ENCODE results near the gene TMEM234. TPM values are rescaled to one million over a fixed set of nuclear protein-coding genes. Genes with fewer than 3 reads are reported as not detected.

TMEM234 gene
- total and polyA plus RNA-seq, 2 of the 13 experiments (the other 11 are each of a cell fraction or from before 2014, with no cell fraction given) = 6.1 to 9.0 TPM

GRCh38 chr1:32221980-32222755 lies at the start of gene TMEM234, which contains the start of gene EIF3I (continued):
- TF ChIP-seq, protein P1, sequence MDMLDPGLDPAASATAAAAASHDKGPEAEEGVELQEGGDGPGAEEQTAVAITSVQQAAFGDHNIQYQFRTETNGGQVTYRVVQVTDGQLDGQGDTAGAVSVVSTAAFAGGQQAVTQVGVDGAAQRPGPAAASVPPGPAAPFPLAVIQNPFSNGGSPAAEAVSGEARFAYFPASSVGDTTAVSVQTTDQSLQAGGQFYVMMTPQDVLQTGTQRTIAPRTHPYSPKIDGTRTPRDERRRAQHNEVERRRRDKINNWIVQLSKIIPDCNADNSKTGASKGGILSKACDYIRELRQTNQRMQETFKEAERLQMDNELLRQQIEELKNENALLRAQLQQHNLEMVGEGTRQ (IDR thresholded peaks at IDR 0.05; ENCODE audit: low read depth, low read length) = no peak
- TF ChIP-seq, protein P1 (CRISPR knock-in tag; IDR thresholded peaks at IDR 0.05; ENCODE audit: borderline replicate concordance) = no peak
- TF ChIP-seq, protein P2, sequence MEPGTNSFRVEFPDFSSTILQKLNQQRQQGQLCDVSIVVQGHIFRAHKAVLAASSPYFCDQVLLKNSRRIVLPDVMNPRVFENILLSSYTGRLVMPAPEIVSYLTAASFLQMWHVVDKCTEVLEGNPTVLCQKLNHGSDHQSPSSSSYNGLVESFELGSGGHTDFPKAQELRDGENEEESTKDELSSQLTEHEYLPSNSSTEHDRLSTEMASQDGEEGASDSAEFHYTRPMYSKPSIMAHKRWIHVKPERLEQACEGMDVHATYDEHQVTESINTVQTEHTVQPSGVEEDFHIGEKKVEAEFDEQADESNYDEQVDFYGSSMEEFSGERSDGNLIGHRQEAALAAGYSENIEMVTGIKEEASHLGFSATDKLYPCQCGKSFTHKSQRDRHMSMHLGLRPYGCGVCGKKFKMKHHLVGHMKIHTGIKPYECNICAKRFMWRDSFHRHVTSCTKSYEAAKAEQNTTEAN (CRISPR knock-in tag; conservative IDR thresholded peaks at IDR 0.05) = no peak
- peak; percentile 89 for TF ChIP-seq ZBTB21 (CRISPR knock-in tag; IDR thresholded peaks at IDR 0.05)
- TF ChIP-seq ZNF839 (CRISPR knock-in tag; IDR thresholded peaks at IDR 0.05; ENCODE audit: borderline replicate concordance) = peak; percentile 72; the same call in 1 of the 2 replicates
- 0 out of 2 replicates have a peak, but pooled peaks have one; percentile 48 for TF ChIP-seq GATA4 (IDR thresholded peaks at IDR 0.05; ENCODE audit: borderline replicate concordance, low read depth)
- no peak; the same call in 1 of the 2 replicates for TF ChIP-seq ZNF710 (CRISPR knock-in tag; IDR thresholded peaks at IDR 0.05; ENCODE audit: borderline replicate concordance)
- peak; percentile 44; the same call in 1 of the 2 replicates for TF ChIP-seq ZIK1 (CRISPR knock-in tag; IDR thresholded peaks at IDR 0.05; ENCODE audit: borderline replicate concordance, low read depth)
- TF ChIP-seq ZFYVE20 (CRISPR knock-in tag; IDR thresholded peaks at IDR 0.05; ENCODE audit: borderline replicate concordance, low read depth) = no peak
- no peak for TF ChIP-seq GFI1 (CRISPR knock-in tag; IDR thresholded peaks at IDR 0.05; ENCODE audit: borderline replicate concordance)
- TF ChIP-seq THAP11 (CRISPR knock-in tag; IDR thresholded peaks at IDR 0.05) = peak; percentile 89
- no peak for TF ChIP-seq DMTF1 (CRISPR knock-in tag; IDR thresholded peaks at IDR 0.05)
- no peak for TF ChIP-seq FOXA1 (IDR thresholded peaks at IDR 0.05)
- no peak for TF ChIP-seq FOXA1 (CRISPR knock-in tag; IDR thresholded peaks at IDR 0.05)
- no peak for TF ChIP-seq ZNF138 (CRISPR knock-in tag; IDR thresholded peaks at IDR 0.05; ENCODE audit: low read depth)
- no peak for TF ChIP-seq ZNF207 (IDR thresholded peaks at IDR 0.05; ENCODE audit: borderline replicate concordance)
- TF ChIP-seq, protein P3, sequence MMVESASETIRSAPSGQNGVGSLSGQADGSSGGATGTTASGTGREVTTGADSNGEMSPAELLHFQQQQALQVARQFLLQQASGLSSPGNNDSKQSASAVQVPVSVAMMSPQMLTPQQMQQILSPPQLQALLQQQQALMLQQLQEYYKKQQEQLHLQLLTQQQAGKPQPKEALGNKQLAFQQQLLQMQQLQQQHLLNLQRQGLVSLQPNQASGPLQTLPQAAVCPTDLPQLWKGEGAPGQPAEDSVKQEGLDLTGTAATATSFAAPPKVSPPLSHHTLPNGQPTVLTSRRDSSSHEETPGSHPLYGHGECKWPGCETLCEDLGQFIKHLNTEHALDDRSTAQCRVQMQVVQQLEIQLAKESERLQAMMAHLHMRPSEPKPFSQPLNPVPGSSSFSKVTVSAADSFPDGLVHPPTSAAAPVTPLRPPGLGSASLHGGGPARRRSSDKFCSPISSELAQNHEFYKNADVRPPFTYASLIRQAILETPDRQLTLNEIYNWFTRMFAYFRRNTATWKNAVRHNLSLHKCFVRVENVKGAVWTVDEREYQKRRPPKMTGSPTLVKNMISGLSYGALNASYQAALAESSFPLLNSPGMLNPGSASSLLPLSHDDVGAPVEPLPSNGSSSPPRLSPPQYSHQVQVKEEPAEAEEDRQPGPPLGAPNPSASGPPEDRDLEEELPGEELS (CRISPR knock-in tag; IDR thresholded peaks at IDR 0.05) = no peak
- TF ChIP-seq ARHGAP35 (CRISPR knock-in tag; IDR thresholded peaks at IDR 0.05; ENCODE audit: borderline replicate concordance) = no peak
